HepG2 (cell line): ENCODE results near the gene LZTR1. TPM values are rescaled to one million over a fixed set of nuclear protein-coding genes. Genes with fewer than 3 reads are reported as not detected.

Experiments used
- ATAC-seq: fragments of 200-7000 bp; cut with Tn5 transposase; 3 replicates; pipeline ENCODE4 v1.9.1; 2020; ENCODE audit warnings: mild to moderate bottlenecking, moderate library complexity
- BruUV-seq: library from RNA; stranded (reverse); fragments of 400-500 nt; replicated peaks from 2 replicates; lab custom pipeline; 2021; lab: Mats Ljungman, UMichigan
- CTCF ChIA-PET: fragments of 300-600 bp; formaldehyde crosslinking; extraction: SDS; loops from one replicate; lab custom pipeline; 2021; ENCODE audit warnings: low total read pairs, inconsistent platforms, low intra/inter-chr PET ratio; lab: Yijun Ruan, JAX
- POLR2A ChIA-PET: fragments of 350-600 bp; sonication (Branson Sonifier 250); formaldehyde crosslinking; loops from one replicate; lab custom pipeline; 2020; ENCODE audit warnings: antibody characterized with exemption, inconsistent platforms; lab: Yijun Ruan, JAX
- DNase-seq: peaks from one replicate; pipeline ENCODE4 v3.0.0-alpha.2; 2015; ENCODE audit warnings: low spot score
- FAIRE-seq: peaks from 3 replicates; lab custom pipeline; 2011; peaks lifted over from hg19 to GRCh38; lab: Jason Lieb, UNC
- H2AFZ ChIP-seq: one replicate; pipeline ENCODE4 v1.6.1; 2011; ENCODE audit warnings: low read length, inconsistent platforms
- H3K27ac ChIP-seq: fragments of 300-600 bp; 3 replicates; pipeline ENCODE4 v1.8.0; 2011; ENCODE audit warnings: mixed run types, mild to moderate bottlenecking, mixed read lengths, low read length, inconsistent platforms; ENCODE audit not compliant: insufficient read depth; ENCODE audit errors: extremely low read length
- H3K27me3 ChIP-seq, 2 experiments: fragments of 200-600 bp in 1 of 2; 2 replicates in 1 of 2; 3 replicates in 1 of 2; pipeline versions ENCODE4 v1.6.0 to v1.8.0; 2011; ENCODE audit warnings: low read length in 2 of 2, mild to moderate bottlenecking in 2 of 2, moderate library complexity in 2 of 2, inconsistent platforms in 1 of 2; ENCODE audit not compliant: insufficient read depth in 2 of 2, control insufficient read depth in 1 of 2
- H3K36me3 ChIP-seq, 2 experiments: fragments of 200-600 bp in 1 of 2; replicated peaks in 1 of 2; 2 replicates in 1 of 2; 3 replicates in 1 of 2; pipeline versions ENCODE4 v1.5.1 to v1.8.0; 2011; ENCODE audit warnings: low read length in 2 of 2, inconsistent platforms in 1 of 2; ENCODE audit not compliant: insufficient read depth in 2 of 2, control insufficient read depth in 1 of 2
- H3K4me1 ChIP-seq: 2 replicates; pipeline ENCODE4 v1.5.1; 2012; ENCODE audit warnings: low read length, inconsistent platforms; ENCODE audit not compliant: insufficient read depth
- H3K4me2 ChIP-seq: 2 replicates; pipeline ENCODE4 v1.6.0; 2011; ENCODE audit warnings: low read depth, low read length, inconsistent platforms
- H3K4me3 ChIP-seq, 3 experiments: fragments of 200-600 bp in 1 of 3; sonication (generic), shearing (Covaris generic) in 1 of 3; replicated peaks in 1 of 3; 2 replicates each; pipeline ENCODE4 v1.5.1; 2011 to 2016; ENCODE audit warnings: low read length in 3 of 3, inconsistent platforms in 2 of 3, low read depth in 2 of 3, mild to moderate bottlenecking in 2 of 3, control low read depth in 1 of 3, mixed read lengths in 1 of 3; ENCODE audit not compliant: insufficient read depth in 1 of 3
- H3K79me2 ChIP-seq: one replicate; pipeline ENCODE4 v1.6.1; 2011; ENCODE audit warnings: low read length, inconsistent platforms; ENCODE audit not compliant: insufficient read depth
- H3K9ac ChIP-seq: 2 replicates; pipeline ENCODE4 v1.6.0; 2011; ENCODE audit warnings: mild to moderate bottlenecking, low read depth, low read length, inconsistent platforms; ENCODE audit not compliant: insufficient read depth
- H3K9me3 ChIP-seq: 2 replicates; pipeline ENCODE4 v1.5.1; 2012; ENCODE audit warnings: mild to moderate bottlenecking, low read length
- H4K20me1 ChIP-seq: 2 replicates; pipeline ENCODE4 v1.6.0; 2011; ENCODE audit warnings: inconsistent platforms, mild to moderate bottlenecking, low read length, moderate library complexity; ENCODE audit not compliant: insufficient read depth
- GPN1 ChIP-seq: sonication (generic); formaldehyde crosslinking; IDR thresholded peaks from 2 replicates; pipeline ENCODE4 v1.5.1; 2020; ENCODE audit warnings: missing genetic modification reagents, borderline replicate concordance
- HNF4G ChIP-seq, 2 experiments: sonication (generic) in 1 of 2; formaldehyde crosslinking in 1 of 2; IDR thresholded peaks; 2 replicates each; pipeline versions ENCODE4 v1.4.0 to v1.6.1; 2011 to 2020; ENCODE audit warnings: borderline replicate concordance in 2 of 2, low read depth in 2 of 2, mild to moderate bottlenecking in 2 of 2, low read length in 1 of 2, missing genetic modification reagents in 1 of 2, moderate library complexity in 1 of 2
- MLX ChIP-seq: IDR thresholded peaks from 2 replicates; pipeline ENCODE4 v1.6.1; 2016
- POLR2G ChIP-seq: fragments of 200-400 bp; formaldehyde crosslinking; IDR thresholded peaks from 2 replicates; pipeline ENCODE4 v1.6.1; 2018; ENCODE audit warnings: mild to moderate bottlenecking, low read depth, low read length, moderate library complexity
- PRMT3 ChIP-seq: sonication (generic); formaldehyde crosslinking; IDR thresholded peaks from 2 replicates; pipeline ENCODE4 v1.8.1; 2022; ENCODE audit warnings: low read depth, mild to moderate bottlenecking, moderate library complexity, missing genetic modification reagents, borderline replicate concordance
- SMARCE1 ChIP-seq: fragments of 450-650 bp; IDR thresholded peaks from 2 replicates; pipeline ENCODE4 v1.6.1; 2017; ENCODE audit warnings: borderline replicate concordance
- SNAPC2 ChIP-seq: sonication (generic); formaldehyde crosslinking; IDR thresholded peaks from 2 replicates; pipeline ENCODE4 v1.8.1; 2022; ENCODE audit warnings: mild to moderate bottlenecking, missing genetic modification reagents
- SP4 ChIP-seq: sonication (generic); formaldehyde crosslinking; IDR thresholded peaks from 2 replicates; pipeline ENCODE4 v1.8.1; 2023; ENCODE audit warnings: mild to moderate bottlenecking, missing genetic modification reagents
- TAF15 ChIP-seq: fragments of 200-400 bp; formaldehyde crosslinking; IDR thresholded peaks from one replicate; pipeline ENCODE4 v1.6.1; 2018; ENCODE audit warnings: mild to moderate bottlenecking, low read depth, low read length; ENCODE audit not compliant: poor library complexity, severe bottlenecking
- TIGD3 ChIP-seq: sonication (generic); formaldehyde crosslinking; IDR thresholded peaks from 2 replicates; pipeline ENCODE4 v1.5.1; 2020; ENCODE audit warnings: mild to moderate bottlenecking, missing genetic modification reagents, borderline replicate concordance
- ZMYM3 ChIP-seq: sonication (generic); formaldehyde crosslinking; IDR thresholded peaks from 2 replicates; pipeline ENCODE4 v1.5.1; 2020; ENCODE audit warnings: mild to moderate bottlenecking, missing genetic modification reagents
- ZNF24 ChIP-seq: fragments of 450-650 bp; IDR thresholded peaks from 2 replicates; pipeline ENCODE4 v1.6.1; 2017; ENCODE audit warnings: antibody characterized with exemption, mild to moderate bottlenecking
- ZNF678 ChIP-seq: sonication (generic); formaldehyde crosslinking; IDR thresholded peaks from 2 replicates; pipeline ENCODE4 v1.4.0; 2020; ENCODE audit warnings: mild to moderate bottlenecking, missing genetic modification reagents
- WGBS: methylation state at CpG from one replicate; pipeline ENCODE4 v1.1.6; 2017; ENCODE audit warnings: low lambda C conversion rate; 5-methylcytosine and 5-hydroxymethylcytosine counted together
- in situ Hi-C: cut with HindIII; loops from 2 replicates; pipeline ENCODE4 v1.10.0; 2017; ENCODE audit warnings: low pct_unique_long_range_greater_than_20kb; ENCODE audit not compliant: extremely low pct_ligation_motif_present
- intact Hi-C: fragments of 100-400 bp; cut with micrococcal nuclease; formaldehyde crosslinking; loops from one replicate; pipeline ENCODE4 v1.10.0; 2022; ENCODE audit not compliant: unreplicated experiment
- polyA plus RNA-seq, 8 experiments: library from polyadenylated mRNA; depleted of rRNA in 3 of 8; stranded (reverse) in 7 of 8; unstranded in 1 of 8; fragments of >200 nt; fragmentation: Illumina TruSeq in 4 of 8; extraction: Trizol in 4 of 8; gene quantifications; 2 replicates each; pipeline versions ENCODE4 v1.2.1 to v1.2.3, GENCODE V29; 2011 to 2016; ENCODE audit warnings: low read depth in 4 of 8, missing spikeins in 1 of 8, mixed read lengths in 1 of 8; ENCODE audit not compliant: insufficient read depth in 1 of 8
- total RNA-seq, 5 experiments: library from RNA; depleted of rRNA; stranded (reverse); fragments of >200 nt; fragmentation: Illumina TruSeq; extraction: Trizol; gene quantifications; 2 replicates each; pipeline ENCODE4 v1.2.3, GENCODE V29; 2016; ENCODE audit warnings: low read depth in 1 of 5
- TF ChIP-seq, protein P1 (sequence below): sonication (generic); formaldehyde crosslinking; IDR thresholded peaks from 2 replicates; pipeline ENCODE4 v1.5.0; 2020; ENCODE audit warnings: missing genetic modification reagents
- TF ChIP-seq, protein P2 (sequence below): sonication (generic); formaldehyde crosslinking; conservative IDR thresholded peaks from 2 replicates; pipeline ENCODE4 v1.8.1; 2023; ENCODE audit warnings: missing genetic modification reagents
- TF ChIP-seq, protein P3 (sequence below): sonication (generic); formaldehyde crosslinking; IDR thresholded peaks from 2 replicates; pipeline ENCODE4 v1.9.0; 2022; ENCODE audit warnings: low read depth, missing genetic modification reagents

Gene LZTR1
- total and polyA plus RNA-seq, 2 of the 13 experiments (the other 11 are each of a cell fraction or from before 2014, with no cell fraction given), result 21.8 to 22.4 TPM

- peaks cover 30% of the 10 kb centered on the region for H3K4me1 ChIP-seq
- FAIRE-seq, result no peak
- no peak for DNase-seq
- no peak overlapping the region for H3K27ac ChIP-seq
- H3K79me2 ChIP-seq, result peaks cover 18% of the 10 kb centered on the region
- no peaks in the 10 kb centered on the region for H3K9me3 ChIP-seq
- H3K27me3 ChIP-seq, result no peaks in the 10 kb centered on the region
- no peak overlapping the region for H2AFZ ChIP-seq
- peaks cover 8 to 35% of the 10 kb centered on the region in 2 experiments for H3K36me3 ChIP-seq
- in situ Hi-C loops, result no loop called here
- ATAC-seq, result no peak
- no TSS peak for BruUV-seq
- 0 out of 2 replicates have a peak overlapping the region, but pooled peaks have one; percentile 95 for H3K4me2 ChIP-seq
- intact Hi-C loops, result no loop called here
- peak overlapping the region in 1 of 3 experiments; percentile 89; a peak in 1 of 6 replicates for H3K4me3 ChIP-seq
- H4K20me1 ChIP-seq, result 0 out of 2 replicates have a peak, but pooled peaks cover 2% of the 10 kb centered on the region
- POLR2A ChIA-PET, result interaction anchor here (0.6 to 3.3 kb wide), 5 partner anchors 15 to 49 kb away, joined by 3 to 20 read pairs (median 3); partner anchors contain the start of genes LZTR1 and P2RX6
- CTCF ChIA-PET, result no interaction called here
- H3K9ac ChIP-seq, result peak overlapping the region; percentile 14; the same call in 1 of the 2 replicates
- 86% methylated on average over 2 of the region's 27 CpGs for WGBS
- peak; percentile 6 for TF ChIP-seq POLR2G
- no peak for TF ChIP-seq TAF15
- TF ChIP-seq SMARCE1, result no peak
- TF ChIP-seq, protein P1, sequence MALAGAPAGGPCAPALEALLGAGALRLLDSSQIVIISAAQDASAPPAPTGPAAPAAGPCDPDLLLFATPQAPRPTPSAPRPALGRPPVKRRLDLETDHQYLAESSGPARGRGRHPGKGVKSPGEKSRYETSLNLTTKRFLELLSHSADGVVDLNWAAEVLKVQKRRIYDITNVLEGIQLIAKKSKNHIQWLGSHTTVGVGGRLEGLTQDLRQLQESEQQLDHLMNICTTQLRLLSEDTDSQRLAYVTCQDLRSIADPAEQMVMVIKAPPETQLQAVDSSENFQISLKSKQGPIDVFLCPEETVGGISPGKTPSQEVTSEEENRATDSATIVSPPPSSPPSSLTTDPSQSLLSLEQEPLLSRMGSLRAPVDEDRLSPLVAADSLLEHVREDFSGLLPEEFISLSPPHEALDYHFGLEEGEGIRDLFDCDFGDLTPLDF (CRISPR knock-in tag), result no peak
- no peak for TF ChIP-seq MLX (CRISPR knock-in tag)
- no peak for TF ChIP-seq SNAPC2 (CRISPR knock-in tag)
- no peak for TF ChIP-seq PRMT3
- TF ChIP-seq ZNF24, result no peak
- TF ChIP-seq, protein P2, sequence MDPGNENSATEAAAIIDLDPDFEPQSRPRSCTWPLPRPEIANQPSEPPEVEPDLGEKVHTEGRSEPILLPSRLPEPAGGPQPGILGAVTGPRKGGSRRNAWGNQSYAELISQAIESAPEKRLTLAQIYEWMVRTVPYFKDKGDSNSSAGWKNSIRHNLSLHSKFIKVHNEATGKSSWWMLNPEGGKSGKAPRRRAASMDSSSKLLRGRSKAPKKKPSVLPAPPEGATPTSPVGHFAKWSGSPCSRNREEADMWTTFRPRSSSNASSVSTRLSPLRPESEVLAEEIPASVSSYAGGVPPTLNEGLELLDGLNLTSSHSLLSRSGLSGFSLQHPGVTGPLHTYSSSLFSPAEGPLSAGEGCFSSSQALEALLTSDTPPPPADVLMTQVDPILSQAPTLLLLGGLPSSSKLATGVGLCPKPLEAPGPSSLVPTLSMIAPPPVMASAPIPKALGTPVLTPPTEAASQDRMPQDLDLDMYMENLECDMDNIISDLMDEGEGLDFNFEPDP (CRISPR knock-in tag), result no peak
- TF ChIP-seq SP4 (CRISPR knock-in tag), result no peak
- TF ChIP-seq GPN1 (CRISPR knock-in tag), result no peak
- TF ChIP-seq ZMYM3, result no peak
- TF ChIP-seq TIGD3 (CRISPR knock-in tag), result no peak
- TF ChIP-seq, protein P3, sequence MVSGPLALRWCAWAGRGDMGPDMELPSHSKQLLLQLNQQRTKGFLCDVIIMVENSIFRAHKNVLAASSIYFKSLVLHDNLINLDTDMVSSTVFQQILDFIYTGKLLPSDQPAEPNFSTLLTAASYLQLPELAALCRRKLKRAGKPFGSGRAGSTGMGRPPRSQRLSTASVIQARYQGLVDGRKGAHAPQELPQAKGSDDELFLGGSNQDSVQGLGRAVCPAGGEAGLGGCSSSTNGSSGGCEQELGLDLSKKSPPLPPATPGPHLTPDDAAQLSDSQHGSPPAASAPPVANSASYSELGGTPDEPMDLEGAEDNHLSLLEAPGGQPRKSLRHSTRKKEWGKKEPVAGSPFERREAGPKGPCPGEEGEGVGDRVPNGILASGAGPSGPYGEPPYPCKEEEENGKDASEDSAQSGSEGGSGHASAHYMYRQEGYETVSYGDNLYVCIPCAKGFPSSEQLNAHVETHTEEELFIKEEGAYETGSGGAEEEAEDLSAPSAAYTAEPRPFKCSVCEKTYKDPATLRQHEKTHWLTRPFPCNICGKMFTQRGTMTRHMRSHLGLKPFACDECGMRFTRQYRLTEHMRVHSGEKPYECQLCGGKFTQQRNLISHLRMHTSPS (CRISPR knock-in tag), result no peak
- TF ChIP-seq HNF4G (IDR thresholded peaks at IDR 0.05; ENCODE audit: borderline replicate concordance, low read depth, low read length), result no peak
- no peak for TF ChIP-seq HNF4G (CRISPR knock-in tag; IDR thresholded peaks at IDR 0.05; ENCODE audit: borderline replicate concordance, low read depth)
- no peak for TF ChIP-seq ZNF678 (CRISPR knock-in tag)
Measured at GRCh38 chr22:20999350-21000206, 17.5 kb downstream of the LZTR1 start.
